DND-41 (cell line): ENCODE data around the gene CEACAM19.

Experiments
- ATAC-seq: fragments of 200-7000 bp; cut with Tn5 transposase; 3 replicates; pipeline ENCODE4 v1.9.1; 2021; ENCODE audit warnings: low read depth; ENCODE audit not compliant: insufficient read depth
- DNase-seq: peaks from one replicate; pipeline ENCODE4 v3.0.0-alpha.2; 2020
- H2AFZ ChIP-seq: 2 replicates; pipeline ENCODE4 v1.6.0; 2012; ENCODE audit warnings: low read depth, low read length
- H3K27ac ChIP-seq: 2 replicates; pipeline ENCODE4 v1.5.1; 2012; ENCODE audit warnings: low read length, inconsistent platforms
- H3K27me3 ChIP-seq: fragments of 200-600 bp; sonication (generic); 2 replicates; pipeline ENCODE4 v1.6.0; 2012; ENCODE audit warnings: low read length, mild to moderate bottlenecking, inconsistent platforms; ENCODE audit not compliant: insufficient read depth, poor library complexity
- H3K36me3 ChIP-seq: 2 replicates; pipeline ENCODE4 v1.5.1; 2012; ENCODE audit warnings: low read length, inconsistent platforms; ENCODE audit not compliant: insufficient read depth
- H3K4me1 ChIP-seq: 2 replicates; pipeline ENCODE4 v1.5.1; 2012; ENCODE audit warnings: mild to moderate bottlenecking, low read length; ENCODE audit not compliant: insufficient read depth
- H3K4me2 ChIP-seq: 2 replicates; pipeline ENCODE4 v1.6.0; 2012; ENCODE audit warnings: mild to moderate bottlenecking, moderate library complexity, low read length, inconsistent platforms; ENCODE audit not compliant: insufficient read depth
- H3K4me3 ChIP-seq, 2 experiments: fragments of 200-600 bp in 1 of 2; shearing (Covaris generic) in 1 of 2; 2 replicates each; pipeline ENCODE4 v1.5.1; 2012 to 2016; ENCODE audit warnings: inconsistent platforms in 2 of 2, low read length in 2 of 2, mild to moderate bottlenecking in 2 of 2, low read depth in 1 of 2, moderate library complexity in 1 of 2
- H3K79me2 ChIP-seq: 2 replicates; pipeline ENCODE4 v1.6.0; 2012; ENCODE audit warnings: low read length, inconsistent platforms; ENCODE audit not compliant: insufficient read depth
- H3K9ac ChIP-seq: 2 replicates; pipeline ENCODE4 v1.6.0; 2012; ENCODE audit warnings: low read depth, mild to moderate bottlenecking, inconsistent platforms, low read length, moderate library complexity
- H3K9me3 ChIP-seq: 2 replicates; pipeline ENCODE4 v1.5.1; 2012; ENCODE audit warnings: low read length, moderate library complexity, mild to moderate bottlenecking, inconsistent platforms; ENCODE audit not compliant: insufficient read depth, severe bottlenecking
- H4K20me1 ChIP-seq: 2 replicates; pipeline ENCODE4 v1.6.0; 2012; ENCODE audit warnings: low read length; ENCODE audit not compliant: insufficient read depth
- CTCF ChIP-seq: IDR thresholded peaks from 2 replicates; pipeline ENCODE4 v1.5.1; 2012; ENCODE audit warnings: borderline replicate concordance, low read length, moderate library complexity, mild to moderate bottlenecking; ENCODE audit not compliant: poor library complexity, severe bottlenecking; ENCODE audit errors: extremely low read depth
- EZH2 ChIP-seq: IDR thresholded peaks from 3 replicates; pipeline ENCODE4 v1.6.1; 2012; ENCODE audit warnings: borderline replicate concordance, low read depth, mild to moderate bottlenecking, moderate library complexity, low read length, inconsistent platforms; ENCODE audit not compliant: severe bottlenecking

CEACAM19 gene

DNA sequence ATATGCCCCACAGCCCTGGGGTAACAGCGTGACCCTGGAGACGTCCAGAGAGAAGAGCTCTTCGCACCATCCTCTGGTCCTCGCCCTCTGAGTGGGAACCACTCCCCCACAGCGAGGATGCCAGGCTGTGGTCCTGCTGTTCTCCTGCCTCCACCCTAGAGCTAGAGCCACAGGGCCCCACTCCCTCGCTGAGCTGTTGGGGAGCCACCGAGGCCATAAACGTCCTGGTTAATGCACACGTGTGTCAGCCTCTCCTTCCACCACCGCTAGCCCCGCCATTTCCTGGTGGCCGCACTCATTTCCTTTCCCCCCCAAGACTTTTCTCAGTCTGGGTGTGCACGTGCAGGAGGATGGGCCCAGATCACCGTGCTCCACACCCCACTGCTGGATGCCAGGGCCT lies 39.2 kb downstream of the CEACAM19 start:
- no peaks in the 10 kb centered on the region for H4K20me1 ChIP-seq
- H3K79me2 ChIP-seq: no peaks in the 10 kb centered on the region
- TF ChIP-seq EZH2 (no peak), CTCF (no peak)
- no peak overlapping the region for H3K27ac ChIP-seq
- no peaks in the 10 kb centered on the region for H3K27me3 ChIP-seq
- no peak for ATAC-seq
- H3K4me2 ChIP-seq: no peak overlapping the region
- no peaks in the 10 kb centered on the region for H3K36me3 ChIP-seq
- no peak for DNase-seq
- H3K4me1 ChIP-seq: no peaks in the 10 kb centered on the region
- no peak overlapping the region for H2AFZ ChIP-seq
- no peak overlapping the region for H3K4me3 ChIP-seq
- H3K9me3 ChIP-seq: peaks cover 3% of the 10 kb centered on the region
- no peak overlapping the region for H3K9ac ChIP-seq

DNA sequence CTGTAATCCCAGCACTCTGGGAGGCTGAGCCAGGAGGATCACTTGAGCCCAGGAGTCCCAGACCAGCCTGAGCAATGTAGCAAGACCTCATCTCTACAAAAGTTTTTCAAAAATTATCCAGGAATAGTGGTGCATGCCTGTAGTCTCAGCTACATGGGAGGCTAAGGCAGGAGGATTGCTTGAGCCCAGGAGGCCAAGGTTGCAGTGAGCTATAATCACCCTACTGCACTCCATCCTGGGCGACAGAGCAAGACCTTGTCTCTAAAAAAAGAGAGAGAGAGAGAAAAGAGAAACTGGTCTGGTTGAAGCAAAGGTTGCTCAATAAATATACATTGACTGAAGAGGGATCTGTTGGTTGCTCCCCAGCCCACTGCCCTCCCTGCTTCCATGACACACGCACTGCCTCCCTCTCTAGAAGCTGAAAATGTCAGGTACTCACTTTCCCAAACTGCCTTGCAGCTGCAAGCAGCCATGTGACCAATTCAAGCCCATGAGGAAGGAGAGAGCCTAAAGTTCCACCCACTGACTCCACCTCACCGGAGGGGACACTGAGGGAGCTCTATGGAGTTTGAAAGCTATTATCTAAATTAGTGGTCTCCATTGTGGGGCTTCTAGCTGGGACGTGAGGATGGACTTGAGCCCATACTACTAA lies 41.7 kb downstream of the CEACAM19 start:
- Histone ChIP-seq H3K27ac (no peak overlapping the region), H3K4me3 (no peak overlapping the region), H2AFZ (no peak overlapping the region), H3K9me3 (peaks cover 3% of the 10 kb centered on the region), H3K27me3 (no peaks in the 10 kb centered on the region), H3K4me2 (no peak overlapping the region), H3K36me3 (no peaks in the 10 kb centered on the region), H3K9ac (no peak overlapping the region), H3K79me2 (no peaks in the 10 kb centered on the region), H4K20me1 (no peaks in the 10 kb centered on the region), H3K4me1 (no peaks in the 10 kb centered on the region)
- no peak for DNase-seq
- no peak for TF ChIP-seq CTCF
- ATAC-seq: no peak

DNA sequence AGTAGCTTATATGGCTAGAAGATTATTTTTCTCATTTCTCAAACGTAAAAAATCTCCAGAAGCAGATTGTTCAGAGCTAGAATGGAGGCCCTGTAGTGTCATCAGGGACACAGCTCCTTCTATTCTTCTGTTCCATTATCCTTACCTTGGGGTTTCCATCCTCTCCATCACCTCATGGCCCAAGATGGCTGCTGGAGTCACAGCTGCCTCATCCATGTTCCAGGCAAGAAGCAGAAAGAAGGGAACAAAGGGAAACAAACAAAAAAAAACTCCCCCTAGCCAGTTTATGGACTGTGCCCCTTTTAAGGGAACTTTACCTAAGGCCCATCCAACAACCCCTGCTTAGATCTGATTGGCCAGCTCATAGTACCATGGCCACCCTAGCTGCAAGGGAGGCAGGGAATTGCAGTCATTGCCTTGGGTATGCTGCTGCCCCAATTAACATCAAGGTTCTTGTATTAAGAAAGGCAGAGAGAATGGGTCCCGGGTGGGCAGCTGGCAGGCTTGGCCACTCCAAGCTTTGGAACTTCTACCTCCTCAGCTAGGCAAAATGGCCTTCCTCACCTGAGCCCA lies 43.4 kb downstream of the CEACAM19 start:
- DNase-seq (no peak), ATAC-seq (no peak)
- H3K36me3 ChIP-seq: no peaks in the 10 kb centered on the region
- H3K9ac ChIP-seq: no peak overlapping the region
- no peaks in the 10 kb centered on the region for H3K27me3 ChIP-seq
- TF ChIP-seq CTCF (no peak), EZH2 (no peak)
- H3K4me3 ChIP-seq: no peak overlapping the region
- no peaks in the 10 kb centered on the region for H3K79me2 ChIP-seq
- no peaks in the 10 kb centered on the region for H4K20me1 ChIP-seq
- no peak overlapping the region for H3K27ac ChIP-seq
- no peaks in the 10 kb centered on the region for H3K4me1 ChIP-seq
- no peak overlapping the region for H2AFZ ChIP-seq
- no peak overlapping the region for H3K4me2 ChIP-seq
- H3K9me3 ChIP-seq: peaks cover 3% of the 10 kb centered on the region
